GM12878 (cell line): ENCODE results near the gene SETBP1. TPM values are rescaled to one million over a fixed set of nuclear protein-coding genes. Genes with fewer than 3 reads are reported as not detected.

Experiments used
- ATAC-seq: fragments of 200-7000 bp; cut with Tn5 transposase; 3 replicates; pipeline ENCODE4 v1.9.1; 2020; ENCODE audit warnings: mild to moderate bottlenecking, moderate library complexity
- BruUV-seq: library from RNA; stranded (reverse); fragments of 400-500 nt; replicated peaks from 2 replicates; lab custom pipeline; 2021; lab: Mats Ljungman, UMichigan
- CTCF ChIA-PET: fragments of 300-600 bp; sonication (Branson Sonifier 250); formaldehyde crosslinking; extraction: SDS; loops from one replicate; lab custom pipeline; 2021; ENCODE audit warnings: inconsistent platforms; lab: Yijun Ruan, JAX
- POLR2A ChIA-PET: fragments of 350-600 bp; formaldehyde crosslinking; extraction: SDS; loops from one replicate; lab custom pipeline; 2021; ENCODE audit warnings: inconsistent platforms; lab: Charles Lee
- RAD21 ChIA-PET: fragments of 300-600 bp; sonication (Branson Sonifier 250); formaldehyde crosslinking; loops from one replicate; lab custom pipeline; 2023; ENCODE audit warnings: antibody characterized with exemption; ENCODE audit not compliant: unreplicated experiment; lab: Charles Lee
- SMC1A ChIA-PET: fragments of 300-600 bp; sonication (Branson Sonifier 250); formaldehyde crosslinking; loops from one replicate; lab custom pipeline; 2023; ENCODE audit not compliant: unreplicated experiment, uncharacterized antibody; lab: Charles Lee
- DNase-seq: peaks from one replicate; pipeline ENCODE4 v3.0.0-alpha.2; 2011; ENCODE audit warnings: low read depth, low spot score
- FAIRE-seq: peaks from 3 replicates; lab custom pipeline; 2011; peaks lifted over from hg19 to GRCh38; lab: Jason Lieb, UNC
- H2AFZ ChIP-seq: 2 replicates; pipeline ENCODE4 v1.6.0; 2011; ENCODE audit warnings: low read depth, low read length, control low read depth; ENCODE audit not compliant: control insufficient read depth
- H3K27ac ChIP-seq: 2 replicates; pipeline ENCODE4 v1.5.1; 2011; ENCODE audit warnings: control low read depth; ENCODE audit not compliant: control insufficient read depth, insufficient read depth
- H3K27me3 ChIP-seq, 2 experiments: replicated peaks in 1 of 2; 2 replicates each; pipeline versions ENCODE4 v1.6.0 to v1.6.1; 2011; ENCODE audit warnings: low read length in 1 of 2; ENCODE audit not compliant: control insufficient read depth in 2 of 2, insufficient read depth in 2 of 2
- H3K36me3 ChIP-seq, 2 experiments: 2 replicates each; pipeline ENCODE4 v1.5.1; 2011; ENCODE audit warnings: low read length in 1 of 2; ENCODE audit not compliant: control insufficient read depth in 2 of 2, insufficient read depth in 2 of 2
- H3K4me1 ChIP-seq: 2 replicates; pipeline ENCODE4 v1.6.1; 2011; ENCODE audit warnings: mild to moderate bottlenecking, low read length, moderate library complexity, mixed read lengths; ENCODE audit not compliant: control insufficient read depth, insufficient read depth
- H3K4me2 ChIP-seq: 2 replicates; pipeline ENCODE4 v1.6.0; 2011; ENCODE audit warnings: control low read depth; ENCODE audit not compliant: control insufficient read depth, insufficient read depth
- H3K4me3 ChIP-seq: fragments of 200-600 bp; sonication (generic); 2 replicates; pipeline ENCODE4 v1.5.1; 2016
- H3K79me2 ChIP-seq: 2 replicates; pipeline ENCODE4 v1.6.0; 2011; ENCODE audit warnings: low read length; ENCODE audit not compliant: control insufficient read depth, insufficient read depth
- H3K9ac ChIP-seq: 2 replicates; pipeline ENCODE4 v1.8.0; 2011; ENCODE audit warnings: low read length, control low read depth, mixed read lengths; ENCODE audit not compliant: control insufficient read depth, insufficient read depth
- H3K9me3 ChIP-seq: replicated peaks from 3 replicates; pipeline ENCODE4 v1.5.1; 2011; ENCODE audit warnings: mild to moderate bottlenecking, low read length; ENCODE audit not compliant: control insufficient read depth, insufficient read depth
- H4K20me1 ChIP-seq: 2 replicates; pipeline ENCODE4 v1.6.0; 2011; ENCODE audit not compliant: control insufficient read depth, insufficient read depth
- BRCA1 ChIP-seq: IDR thresholded peaks from 2 replicates; pipeline ENCODE4 v1.6.1; 2011; ENCODE audit warnings: low read depth, low read length, improper control_type of control experiment
- CEBPB ChIP-seq, 2 experiments: fragments of 150-350 bp in 1 of 2; IDR thresholded peaks; 2 replicates each; pipeline ENCODE4 v1.6.1; 2012 to 2014; ENCODE audit warnings: low read depth in 2 of 2, low read length in 2 of 2, borderline replicate concordance in 1 of 2, inconsistent platforms in 1 of 2
- IKZF1 ChIP-seq: fragments of 450-650 bp; conservative IDR thresholded peaks from 2 replicates; pipeline ENCODE4 v1.6.1; 2017; ENCODE audit warnings: antibody characterized with exemption, mild to moderate bottlenecking
- IKZF2 ChIP-seq, 2 experiments: fragments of 450-650 bp; IDR thresholded peaks; 2 replicates each; pipeline ENCODE4 v1.6.1; 2017; ENCODE audit warnings: mild to moderate bottlenecking in 2 of 2, moderate library complexity in 2 of 2
- IRF4 ChIP-seq: IDR thresholded peaks from 2 replicates; pipeline ENCODE4 v1.6.1; 2011; ENCODE audit warnings: low read depth, low read length
- NFIC ChIP-seq: IDR thresholded peaks from 2 replicates; pipeline ENCODE4 v1.6.1; 2012; ENCODE audit warnings: low read depth, mild to moderate bottlenecking, inconsistent platforms, low read length, moderate library complexity
- RAD21 ChIP-seq: IDR thresholded peaks from 2 replicates; pipeline ENCODE4 v1.6.1; 2011; ENCODE audit warnings: mild to moderate bottlenecking, low read depth, low read length, moderate library complexity; ENCODE audit not compliant: insufficient read depth
- RELA ChIP-seq: fragments of 450-650 bp; IDR thresholded peaks from 2 replicates; pipeline ENCODE4 v1.8.0; 2014; ENCODE audit warnings: borderline replicate concordance; ENCODE audit not compliant: partially characterized antibody
- TCF3 ChIP-seq: IDR thresholded peaks from 2 replicates; pipeline ENCODE4 v1.6.1; 2012; ENCODE audit warnings: low read depth, mild to moderate bottlenecking, low read length, borderline replicate concordance; ENCODE audit not compliant: insufficient read depth
- YBX1 ChIP-seq: fragments of 450-650 bp; IDR thresholded peaks from 2 replicates; pipeline ENCODE4 v1.6.1; 2016; ENCODE audit warnings: antibody characterized with exemption
- ZNF384 ChIP-seq: IDR thresholded peaks from 2 replicates; pipeline ENCODE4 v1.6.1; 2012; ENCODE audit warnings: low read depth, mild to moderate bottlenecking, low read length, improper control_type of control experiment, borderline replicate concordance
- WGBS: methylation state at CpG from one replicate; pipeline ENCODE4 v1.1.6; 2016; ENCODE audit warnings: low lambda C conversion rate; ENCODE audit not compliant: insufficient replicate concordance, insufficient coverage; ENCODE audit errors: missing lambda C conversion rate; 5-methylcytosine and 5-hydroxymethylcytosine counted together
- in situ Hi-C: fragments of 300-500 bp; cut with MboI; formaldehyde crosslinking; loops from 9 replicates; pipeline ENCODE4 v1.14.3; 2018; ENCODE audit warnings: mixed read lengths
- intact Hi-C: fragments of 100-400 bp; cut with micrococcal nuclease; formaldehyde crosslinking; loops from one replicate; pipeline ENCODE4 v1.14.2; 2022; ENCODE audit not compliant: unreplicated experiment
- polyA plus RNA-seq, 11 experiments: library from polyadenylated mRNA; depleted of rRNA in 4 of 11; unstranded in 6 of 11; stranded (reverse) in 5 of 11; fragments of >200 nt; fragmentation: Nextera tagmentation in 4 of 11; fragmentation: Illumina TruSeq in 1 of 11; extraction: Ambion mirVana in 4 of 11; extraction: Trizol in 1 of 11; gene quantifications; 1 replicate in 1 of 11; 2 replicates in 10 of 11; pipeline versions ENCODE4 v1.2.1 to v1.2.3, GENCODE V29; 2011 to 2016; ENCODE audit warnings: inconsistent platforms in 2 of 11, missing spikeins in 2 of 11, low read depth in 1 of 11
- total RNA-seq, 4 experiments: library from RNA; depleted of rRNA in 3 of 4; stranded (reverse); fragments of >200 nt in 3 of 4; fragmentation: Illumina TruSeq in 1 of 4; extraction: Trizol in 1 of 4; gene quantifications; 2 replicates each; pipeline versions ENCODE4 v1.2.1 to v1.2.3, GENCODE V29; 2013 to 2021
- TF ChIP-seq, protein P1 (sequence below): fragments of 450-650 bp; IDR thresholded peaks from 2 replicates; pipeline ENCODE4 v1.6.1; 2017; ENCODE audit warnings: borderline replicate concordance
- TF ChIP-seq, protein P2 (sequence below): IDR thresholded peaks from 2 replicates; pipeline ENCODE4 v1.6.1; 2011; ENCODE audit warnings: mild to moderate bottlenecking, low read depth, low read length, moderate library complexity; ENCODE audit not compliant: insufficient replicate concordance
- TF ChIP-seq, protein P3 (sequence below): IDR thresholded peaks from 2 replicates; pipeline ENCODE4 v1.6.1; 2011; ENCODE audit warnings: low read depth, mild to moderate bottlenecking, low read length, moderate library complexity, borderline replicate concordance; ENCODE audit errors: extremely low read depth
- TF ChIP-seq, protein P4 (sequence below): fragments of 450-650 bp; IDR thresholded peaks from 2 replicates; pipeline ENCODE4 v1.6.1; 2018; ENCODE audit warnings: borderline replicate concordance, mild to moderate bottlenecking; ENCODE audit not compliant: partially characterized antibody

Gene SETBP1
- total and polyA plus RNA-seq, 10 of the 15 experiments (the other 5 are each of a cell fraction or from before 2014, with no cell fraction given): 0.99 to 29.7 (median 8.3) TPM

DNA sequence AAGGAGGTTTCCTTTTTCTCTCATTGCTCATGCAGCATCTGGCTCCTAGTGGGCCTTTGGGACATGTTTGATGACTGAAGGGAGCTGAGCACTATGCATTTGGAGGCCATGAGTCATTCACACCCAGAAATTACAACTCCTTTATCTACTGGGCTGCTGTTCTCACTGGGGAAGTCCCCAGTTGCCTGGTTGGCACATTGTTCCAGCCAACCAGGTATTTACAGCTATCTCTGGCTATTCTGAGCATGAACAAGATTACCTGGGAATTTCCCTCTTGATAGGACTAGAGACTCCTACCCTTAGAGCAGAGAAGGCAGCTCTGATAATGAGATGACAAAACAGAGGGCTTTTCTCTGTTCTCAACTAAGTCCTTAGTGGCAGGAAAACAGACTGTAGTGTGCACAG is 206.5 kb downstream of the SETBP1 start (continued):
- TF ChIP-seq, protein P1, sequence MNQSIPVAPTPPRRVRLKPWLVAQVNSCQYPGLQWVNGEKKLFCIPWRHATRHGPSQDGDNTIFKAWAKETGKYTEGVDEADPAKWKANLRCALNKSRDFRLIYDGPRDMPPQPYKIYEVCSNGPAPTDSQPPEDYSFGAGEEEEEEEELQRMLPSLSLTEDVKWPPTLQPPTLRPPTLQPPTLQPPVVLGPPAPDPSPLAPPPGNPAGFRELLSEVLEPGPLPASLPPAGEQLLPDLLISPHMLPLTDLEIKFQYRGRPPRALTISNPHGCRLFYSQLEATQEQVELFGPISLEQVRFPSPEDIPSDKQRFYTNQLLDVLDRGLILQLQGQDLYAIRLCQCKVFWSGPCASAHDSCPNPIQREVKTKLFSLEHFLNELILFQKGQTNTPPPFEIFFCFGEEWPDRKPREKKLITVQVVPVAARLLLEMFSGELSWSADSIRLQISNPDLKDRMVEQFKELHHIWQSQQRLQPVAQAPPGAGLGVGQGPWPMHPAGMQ: no peak

DNA sequence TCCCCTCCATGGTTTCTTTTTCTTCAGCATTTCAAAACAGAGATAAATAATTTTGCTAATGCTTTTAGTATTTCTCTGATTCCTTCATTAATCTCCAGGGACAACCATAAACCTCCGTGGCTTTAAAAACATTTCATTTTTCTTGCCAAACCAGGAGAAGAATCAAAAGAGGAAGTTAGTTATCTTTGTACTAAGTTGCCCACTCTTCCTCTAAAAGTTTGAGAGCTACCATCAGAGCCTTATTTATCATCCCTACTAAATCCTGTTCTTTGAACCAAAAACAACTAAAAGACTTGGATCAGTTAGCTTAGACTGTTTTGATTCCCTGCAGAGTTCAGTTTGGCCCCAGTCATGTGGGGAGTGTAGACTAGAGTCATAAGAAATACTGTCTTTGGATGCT is 208.4 kb downstream of the SETBP1 start:
- H3K79me2 ChIP-seq: no peaks in the 10 kb centered on the region
- ATAC-seq (no peak), FAIRE-seq (no peak), DNase-seq (no peak)
- H3K36me3 ChIP-seq: no peaks in the 10 kb centered on the region
- BruUV-seq: no TSS peak
- 0% methylated on average over 1 of the region's 1 CpG for WGBS
- in situ Hi-C loops (no loop called here), intact Hi-C loops (loop anchor here (5.0 kb wide), 1 partner anchor 87 kb away; no protein-coding TSS in a partner anchor)
- ChIA-PET POLR2A (interaction anchor here (1.9 kb wide), 1 partner anchor 23 kb away, joined by 6 read pairs; no protein-coding TSS in a partner anchor), CTCF (interaction anchor here (0.9 to 5.2 kb wide), 9 partner anchors 11 to 324 kb away, joined by 3 to 20 read pairs (median 5); no protein-coding TSS in a partner anchor), SMC1A (interaction anchor here (0.7 to 5.7 kb wide), 26 partner anchors 10 to 324 kb away, joined by 3 to 48 read pairs (median 7); partner anchors contain the start of gene SETBP1), RAD21 (interaction anchor here (0.9 to 4.5 kb wide), 11 partner anchors 11 to 308 kb away, joined by 3 to 30 read pairs (median 8); no protein-coding TSS in a partner anchor)
- no peak overlapping the region for H3K4me2 ChIP-seq
- H3K4me1 ChIP-seq: peaks cover 14% of the 10 kb centered on the region
- H3K27ac ChIP-seq: no peak overlapping the region
- H4K20me1 ChIP-seq: no peaks in the 10 kb centered on the region
- H2AFZ ChIP-seq: no peak overlapping the region
- peaks cover 8% of the 10 kb centered on the region for H3K9me3 ChIP-seq
- H3K9ac ChIP-seq: no peak overlapping the region
- H3K27me3 ChIP-seq: no peaks in the 10 kb centered on the region
- H3K4me3 ChIP-seq: no peak overlapping the region
- no peak for TF ChIP-seq BRCA1
- TF ChIP-seq IRF4: no peak
- TF ChIP-seq TCF3: no peak
- TF ChIP-seq IKZF2 (IDR thresholded peaks at IDR 0.05): no peak; a peak in 1 of 4 replicates
- no peak for TF ChIP-seq YBX1
- TF ChIP-seq, protein P2, sequence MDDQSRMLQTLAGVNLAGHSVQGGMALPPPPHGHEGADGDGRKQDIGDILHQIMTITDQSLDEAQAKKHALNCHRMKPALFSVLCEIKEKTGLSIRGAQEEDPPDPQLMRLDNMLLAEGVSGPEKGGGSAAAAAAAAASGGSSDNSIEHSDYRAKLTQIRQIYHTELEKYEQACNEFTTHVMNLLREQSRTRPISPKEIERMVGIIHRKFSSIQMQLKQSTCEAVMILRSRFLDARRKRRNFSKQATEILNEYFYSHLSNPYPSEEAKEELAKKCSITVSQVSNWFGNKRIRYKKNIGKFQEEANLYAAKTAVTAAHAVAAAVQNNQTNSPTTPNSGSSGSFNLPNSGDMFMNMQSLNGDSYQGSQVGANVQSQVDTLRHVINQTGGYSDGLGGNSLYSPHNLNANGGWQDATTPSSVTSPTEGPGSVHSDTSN: no peak
- no peak for TF ChIP-seq ZNF384
- TF ChIP-seq NFIC: no peak
- no peak for TF ChIP-seq IKZF1
- no peak for TF ChIP-seq RAD21
- TF ChIP-seq, protein P3, sequence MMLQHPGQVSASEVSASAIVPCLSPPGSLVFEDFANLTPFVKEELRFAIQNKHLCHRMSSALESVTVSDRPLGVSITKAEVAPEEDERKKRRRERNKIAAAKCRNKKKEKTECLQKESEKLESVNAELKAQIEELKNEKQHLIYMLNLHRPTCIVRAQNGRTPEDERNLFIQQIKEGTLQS: no peak
- no peak for TF ChIP-seq CEBPB (IDR thresholded peaks at IDR 0.05; ENCODE audit: borderline replicate concordance in 1 of 2, low read depth in 2 of 2, low read length in 2 of 2)
- TF ChIP-seq RELA: no peak
- TF ChIP-seq, protein P4, sequence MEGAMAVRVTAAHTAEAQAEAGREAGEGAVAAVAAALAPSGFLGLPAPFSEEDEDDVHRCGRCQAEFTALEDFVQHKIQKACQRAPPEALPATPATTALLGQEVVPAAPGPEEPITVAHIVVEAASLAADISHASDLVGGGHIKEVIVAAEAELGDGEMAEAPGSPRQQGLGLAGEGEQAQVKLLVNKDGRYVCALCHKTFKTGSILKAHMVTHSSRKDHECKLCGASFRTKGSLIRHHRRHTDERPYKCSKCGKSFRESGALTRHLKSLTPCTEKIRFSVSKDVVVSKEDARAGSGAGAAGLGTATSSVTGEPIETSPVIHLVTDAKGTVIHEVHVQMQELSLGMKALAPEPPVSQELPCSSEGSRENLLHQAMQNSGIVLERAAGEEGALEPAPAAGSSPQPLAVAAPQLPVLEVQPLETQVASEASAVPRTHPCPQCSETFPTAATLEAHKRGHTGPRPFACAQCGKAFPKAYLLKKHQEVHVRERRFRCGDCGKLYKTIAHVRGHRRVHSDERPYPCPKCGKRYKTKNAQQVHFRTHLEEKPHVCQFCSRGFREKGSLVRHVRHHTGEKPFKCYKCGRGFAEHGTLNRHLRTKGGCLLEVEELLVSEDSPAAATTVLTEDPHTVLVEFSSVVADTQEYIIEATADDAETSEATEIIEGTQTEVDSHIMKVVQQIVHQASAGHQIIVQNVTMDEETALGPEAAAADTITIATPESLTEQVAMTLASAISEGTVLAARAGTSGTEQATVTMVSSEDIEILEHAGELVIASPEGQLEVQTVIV: no peak
